PC-3 (cell line): ENCODE measurements around the gene RACK1.

Experiments used
- CTCF ChIP-seq: fragments of 300-600 bp; sonication (generic); conservative IDR thresholded peaks from 2 replicates; pipeline ENCODE4 v1.5.1; 2017; ENCODE audit warnings: antibody characterized with exemption, low read depth, mild to moderate bottlenecking, low read length
- EZH2 ChIP-seq: fragments of 300-600 bp; sonication (generic); IDR thresholded peaks from one replicate; pipeline ENCODE4 v1.6.1; 2017; ENCODE audit warnings: antibody characterized with exemption, mild to moderate bottlenecking, low read length; ENCODE audit not compliant: unreplicated experiment
- EZH2phosphoT487 ChIP-seq: fragments of 300-600 bp; sonication (generic); IDR thresholded peaks from 2 replicates; pipeline ENCODE4 v1.6.1; 2018; ENCODE audit warnings: mild to moderate bottlenecking, antibody characterized with exemption, low read length, borderline replicate concordance

- TF ChIP-seq CTCF: no peak
- TF ChIP-seq EZH2phosphoT487: no peak
- no peak for TF ChIP-seq EZH2
Measured at GRCh38 chr5:181263633-181264032, 19.9 kb upstream of the RACK1 start.
